BLaER1 (cell line): ENCODE data around the gene APOBEC3C.
"Not testable (repeated sequence)": the region's sequence is repeated elsewhere in the genome, so short reads cannot be mapped to it uniquely, and the experiment has no call there.

Experiments
- H3K27ac ChIP-seq: shearing (Covaris generic); formaldehyde crosslinking; 2 replicates; pipeline ENCODE4 v1.8.1; 2022
- H3K27me3 ChIP-seq: shearing (Covaris generic); formaldehyde crosslinking; 2 replicates; pipeline ENCODE4 v1.8.1; 2022
- H3K36me3 ChIP-seq: shearing (Covaris generic); formaldehyde crosslinking; 2 replicates; pipeline ENCODE4 v1.8.1; 2022
- H3K4me1 ChIP-seq: shearing (Covaris generic); formaldehyde crosslinking; 2 replicates; pipeline ENCODE4 v1.8.1; 2022
- H3K4me2 ChIP-seq: shearing (Covaris generic); formaldehyde crosslinking; 2 replicates; pipeline ENCODE4 v1.8.1; 2022
- H3K4me3 ChIP-seq: shearing (Covaris generic); formaldehyde crosslinking; 2 replicates; pipeline ENCODE4 v1.8.1; 2022
- H3K9ac ChIP-seq: shearing (Covaris generic); formaldehyde crosslinking; 2 replicates; pipeline ENCODE4 v1.8.1; 2022
- H3K9me3 ChIP-seq: shearing (Covaris generic); formaldehyde crosslinking; 2 replicates; pipeline ENCODE4 v1.8.1; 2022
- H4K20me1 ChIP-seq: shearing (Covaris generic); formaldehyde crosslinking; 2 replicates; pipeline ENCODE4 v1.8.1; 2022
- Cebpa-rat ChIP-seq: shearing (Covaris generic); IDR thresholded peaks from 2 replicates; pipeline ENCODE4 v1.8.1; 2022

APOBEC3C gene

GRCh38 chr22:38971202-38971601 lies 42.9 kb upstream of the APOBEC3C start:
- no peak for TF ChIP-seq Cebpa-rat
- H3K27ac ChIP-seq = no peak overlapping the region
- no peaks in the 10 kb centered on the region for H3K36me3 ChIP-seq
- H3K4me3 ChIP-seq = no peak overlapping the region
- H3K4me1 ChIP-seq = peaks cover 30% of the 10 kb centered on the region
- no peak overlapping the region for H3K4me2 ChIP-seq
- peaks cover 6% of the 10 kb centered on the region for H3K9me3 ChIP-seq
- no peaks in the 10 kb centered on the region for H4K20me1 ChIP-seq
- no peaks in the 10 kb centered on the region for H3K27me3 ChIP-seq
- H3K9ac ChIP-seq = no peak overlapping the region

GRCh38 chr22:38971791-38972190 lies 42.3 kb upstream of the APOBEC3C start:
- Histone ChIP-seq H3K36me3 (no peaks in the 10 kb centered on the region), H4K20me1 (no peaks in the 10 kb centered on the region), H3K9ac (no peak overlapping the region), H3K27me3 (no peaks in the 10 kb centered on the region), H3K4me1 (peaks cover 24% of the 10 kb centered on the region), H3K27ac (no peak overlapping the region), H3K4me3 (no peak overlapping the region), H3K9me3 (peaks cover 12% of the 10 kb centered on the region), H3K4me2 (no peak overlapping the region)
- no peak for TF ChIP-seq Cebpa-rat

- H3K4me1 ChIP-seq = peaks cover 16% of the 10 kb centered on the region
- H3K9ac ChIP-seq = no peak overlapping the region
- H3K27ac ChIP-seq = no peak overlapping the region
- no peak for TF ChIP-seq Cebpa-rat
- H3K36me3 ChIP-seq = no peaks in the 10 kb centered on the region
- H3K4me3 ChIP-seq = no peak overlapping the region
- no peaks in the 10 kb centered on the region for H4K20me1 ChIP-seq
- peaks cover 12% of the 10 kb centered on the region for H3K9me3 ChIP-seq
- H3K27me3 ChIP-seq = no peaks in the 10 kb centered on the region
- no peak overlapping the region for H3K4me2 ChIP-seq
These were observed 41.5 kb upstream of the APOBEC3C start for GRCh38 chr22:38972558-38972957.

DNA sequence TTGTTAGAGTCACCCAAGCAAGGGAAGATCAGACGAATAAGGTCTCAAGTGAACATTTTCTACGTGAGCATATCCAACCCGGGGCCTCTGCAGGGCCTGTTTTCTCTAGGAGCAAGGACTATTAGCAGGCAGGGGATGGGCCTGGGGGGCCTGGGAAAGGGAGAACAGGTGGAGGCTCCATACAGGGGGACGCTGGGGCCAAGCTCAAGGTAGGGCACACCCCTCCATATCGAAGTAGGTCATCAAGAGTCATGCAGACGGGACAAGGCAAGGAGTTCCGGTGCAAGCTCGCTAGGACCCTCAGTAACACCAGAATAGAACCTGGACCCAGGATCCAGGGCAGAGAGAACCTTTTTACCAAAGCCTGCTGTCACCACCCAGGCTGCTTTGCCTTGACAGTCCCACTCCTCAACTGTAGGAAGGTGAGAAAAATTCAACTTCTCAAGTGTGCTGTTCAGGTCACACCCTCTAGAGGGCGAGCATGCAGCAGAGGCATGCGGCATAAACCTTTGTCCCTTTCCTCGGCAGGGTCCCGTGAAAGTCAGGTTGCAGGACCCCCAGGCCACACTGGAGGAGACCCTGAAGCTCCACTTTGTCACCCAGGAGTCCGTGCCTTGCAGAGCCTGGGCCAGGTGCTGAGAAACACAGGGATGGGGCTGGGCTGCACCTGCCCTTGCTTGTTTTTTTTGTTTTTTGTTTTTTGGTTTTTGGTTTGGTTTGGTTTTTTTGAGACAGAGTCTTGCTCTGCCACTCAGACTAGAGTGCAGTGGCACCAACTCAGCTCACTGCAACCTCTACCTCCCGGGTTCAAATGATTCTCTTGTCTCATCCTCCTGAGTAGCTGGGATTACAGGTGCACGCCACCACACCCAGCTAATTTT lies 40.5 kb upstream of the APOBEC3C start:
- no peak overlapping the region for H3K27ac ChIP-seq
- peaks cover 12% of the 10 kb centered on the region for H3K9me3 ChIP-seq
- H3K9ac ChIP-seq = no peak overlapping the region
- H4K20me1 ChIP-seq = no peaks in the 10 kb centered on the region
- H3K4me1 ChIP-seq = peaks cover 7% of the 10 kb centered on the region
- H3K4me3 ChIP-seq = no peak overlapping the region
- no peaks in the 10 kb centered on the region for H3K27me3 ChIP-seq
- H3K36me3 ChIP-seq = no peaks in the 10 kb centered on the region
- TF ChIP-seq Cebpa-rat = no peak
- no peak overlapping the region for H3K4me2 ChIP-seq

DNA sequence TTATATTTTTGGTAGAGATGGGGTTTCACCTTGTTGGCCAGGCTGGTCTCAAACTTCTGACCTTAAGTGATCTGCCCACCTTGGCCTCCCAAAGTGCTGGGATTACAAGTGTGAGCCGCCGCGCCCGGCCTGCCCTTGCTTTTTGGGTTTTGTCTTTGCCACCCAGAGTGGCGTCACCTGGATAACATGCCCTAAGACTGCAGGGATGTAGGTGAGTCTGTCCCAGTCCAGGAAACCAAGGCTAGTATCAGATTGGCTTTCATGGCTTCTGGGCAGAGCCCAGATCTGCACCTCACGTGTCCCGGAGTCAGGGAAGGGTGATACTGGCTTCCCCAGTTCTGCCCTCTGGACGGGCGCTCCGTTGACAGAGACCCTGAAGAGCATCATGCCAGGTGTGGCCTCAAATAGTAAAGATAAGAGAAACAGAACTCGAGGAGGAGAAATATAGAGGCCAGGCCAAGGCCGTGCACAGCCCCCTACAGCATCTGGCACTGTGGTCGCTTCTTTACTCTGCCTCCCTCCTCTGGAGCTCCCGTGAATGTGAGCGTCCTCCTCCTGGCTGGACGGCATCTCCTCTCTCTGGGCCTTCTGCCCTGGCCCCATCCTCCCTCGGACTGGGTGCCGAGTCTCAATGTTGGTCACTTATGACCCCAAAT lies 39.8 kb upstream of the APOBEC3C start:
- no peaks in the 10 kb centered on the region for H4K20me1 ChIP-seq
- H3K4me1 ChIP-seq = no peaks in the 10 kb centered on the region
- no peaks in the 10 kb centered on the region for H3K27me3 ChIP-seq
- H3K4me2 ChIP-seq = no peak overlapping the region
- no peak for TF ChIP-seq Cebpa-rat
- H3K27ac ChIP-seq = no peak overlapping the region
- H3K9me3 ChIP-seq = peaks cover 12% of the 10 kb centered on the region
- H3K9ac ChIP-seq = no peak overlapping the region
- no peak overlapping the region for H3K4me3 ChIP-seq
- H3K36me3 ChIP-seq = no peaks in the 10 kb centered on the region

DNA sequence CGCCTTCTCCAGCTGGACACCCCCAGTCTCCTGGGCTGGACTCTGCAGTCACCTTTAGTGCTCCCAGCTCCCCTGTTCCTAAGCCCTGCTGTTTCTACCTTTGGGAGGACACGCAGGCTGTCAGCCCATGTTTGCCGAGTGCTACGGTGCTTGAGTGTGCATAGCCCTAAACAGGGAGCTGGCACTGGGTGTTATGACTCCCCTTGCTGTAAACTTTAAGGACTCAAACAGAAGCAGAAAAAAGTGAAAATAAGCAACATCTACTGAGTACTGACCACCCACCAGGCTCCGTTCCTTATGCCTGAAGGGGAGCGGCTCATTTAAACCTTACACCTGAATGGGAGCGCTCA lies 39.3 kb upstream of the APOBEC3C start:
- Histone ChIP-seq H3K4me2 (no peak overlapping the region), H3K4me3 (no peak overlapping the region), H4K20me1 (no peaks in the 10 kb centered on the region), H3K36me3 (no peaks in the 10 kb centered on the region), H3K4me1 (no peaks in the 10 kb centered on the region), H3K27ac (no peak overlapping the region), H3K9ac (no peak overlapping the region), H3K27me3 (no peaks in the 10 kb centered on the region), H3K9me3 (peaks cover 12% of the 10 kb centered on the region)
- no peak for TF ChIP-seq Cebpa-rat

- not testable (repeated sequence) for H4K20me1 ChIP-seq, H3K36me3 ChIP-seq
- H3K4me1 ChIP-seq = peaks cover 16% of the 10 kb centered on the region
These were observed 36.8 kb upstream of the APOBEC3C start for GRCh38 chr22:38977289-38977688.

GRCh38 chr22:38980587-38980986 lies 33.5 kb upstream of the APOBEC3C start:
- not testable (repeated sequence) for H3K27me3 ChIP-seq, H3K4me3 ChIP-seq, H3K27ac ChIP-seq, H3K4me2 ChIP-seq, H3K36me3 ChIP-seq, H4K20me1 ChIP-seq, H3K9ac ChIP-seq
- Histone ChIP-seq H3K4me1 (peaks cover 28% of the 10 kb centered on the region), H3K9me3 (peaks cover 31% of the 10 kb centered on the region)

More at GRCh38 chr22:38977289-38977688, 36.8 kb upstream of the APOBEC3C start:
- H3K9me3 ChIP-seq = peaks cover 12% of the 10 kb centered on the region
- not testable (repeated sequence) for H3K27me3 ChIP-seq, H3K4me3 ChIP-seq, H3K9ac ChIP-seq, H3K4me2 ChIP-seq, H3K27ac ChIP-seq

DNA sequence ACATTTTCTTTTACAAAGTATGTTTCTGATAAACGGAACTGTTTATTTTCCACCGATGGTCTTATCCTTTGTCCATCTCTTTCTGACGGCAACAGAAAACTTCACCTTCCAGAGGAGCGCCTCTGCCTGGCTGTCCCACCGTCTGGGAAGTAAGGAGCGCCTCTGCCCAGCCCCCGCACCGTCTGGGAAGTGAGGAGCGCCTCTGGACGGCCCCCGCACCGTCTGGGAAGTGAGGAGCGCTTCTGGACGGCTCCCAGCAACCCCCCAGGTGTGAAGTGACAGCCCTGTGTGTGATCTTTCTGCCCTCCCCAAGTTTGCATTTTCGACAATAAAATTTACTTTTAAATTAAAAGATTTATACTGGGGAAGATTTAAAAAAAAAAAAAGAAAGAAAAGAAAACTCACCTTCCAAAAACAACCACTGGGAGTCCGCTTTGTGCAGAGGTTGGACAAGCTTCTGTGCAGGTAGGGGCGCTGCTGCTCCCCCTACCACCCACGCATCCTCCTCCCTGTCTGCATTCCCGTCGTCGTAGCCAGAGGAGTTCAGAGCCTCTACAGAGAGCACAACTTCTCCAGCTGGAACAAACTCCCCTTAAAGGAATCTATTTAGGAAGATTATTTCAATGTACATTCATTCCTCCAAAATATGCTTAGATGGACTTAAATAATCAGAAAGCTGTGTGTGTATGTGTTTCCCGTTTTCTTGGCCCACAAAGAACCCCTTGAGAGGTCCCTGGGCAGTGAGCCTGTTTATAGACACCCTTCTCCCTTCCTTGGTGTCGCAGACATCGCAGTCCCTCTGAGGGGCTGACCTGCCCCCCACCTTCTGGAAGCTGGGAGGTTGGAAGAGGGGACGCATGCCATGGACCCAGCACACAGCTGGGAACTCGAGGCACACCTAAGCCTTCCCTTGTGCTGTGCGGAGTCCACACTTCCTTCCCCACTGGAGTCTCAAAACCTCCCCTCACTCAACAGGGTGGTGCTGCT lies 32.8 kb upstream of the APOBEC3C start:
- Histone ChIP-seq H3K36me3 (no peaks in the 10 kb centered on the region), H3K27ac (peak overlapping the region; percentile 60), H3K4me1 (peaks cover 28% of the 10 kb centered on the region), H3K4me3 (peak overlapping the region; percentile 46), H3K4me2 (peak overlapping the region; percentile 76), H3K27me3 (no peaks in the 10 kb centered on the region), H3K9ac (peak overlapping the region; percentile 16; the same call in 1 of the 2 replicates), H4K20me1 (no peaks in the 10 kb centered on the region), H3K9me3 (peaks cover 24% of the 10 kb centered on the region)
- TF ChIP-seq Cebpa-rat = no peak
